Measurements from ENCODE around the gene RPP40. TPM values are rescaled to one million over a fixed set of nuclear protein-coding genes. Genes with fewer than 3 reads are reported as not detected.

Gene RPP40
- total RNA-seq, 2 donors from 2014 or later, result 8.4 to 9.0 TPM

DNA sequence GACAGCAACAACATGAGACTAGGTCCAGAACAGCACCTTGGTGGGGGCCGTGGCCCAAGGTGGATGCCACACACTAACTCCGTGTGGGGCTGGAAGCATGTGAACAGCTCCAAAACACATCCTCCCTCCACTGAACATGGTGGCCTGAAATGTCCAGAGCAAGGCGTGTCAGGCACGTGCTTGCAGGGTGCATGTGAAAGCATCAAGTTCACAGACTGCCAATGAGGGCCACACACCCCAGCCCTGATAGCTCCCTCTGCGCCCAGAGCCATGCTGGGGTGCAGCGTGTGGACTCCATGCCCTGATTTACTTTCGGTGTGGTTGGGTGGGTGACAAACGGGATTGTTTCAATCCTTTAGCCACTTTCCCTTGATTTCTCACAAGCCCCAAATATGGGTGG is 20.1 kb upstream of the RPP40 start:
- Mint-ChIP-seq H3K9me3 (no peaks in the 10 kb centered on the region), H3K27ac (no peak overlapping the region), H3K27me3 (ENCODE audit: insufficient read depth) (peaks cover 6% of the 10 kb centered on the region), H3K4me3 (no peak overlapping the region), H3K4me1 (peaks cover 7% of the 10 kb centered on the region), H3K36me3 (ENCODE audit: low read depth) (no peaks in the 10 kb centered on the region)
- Histone ChIP-seq H3K27me3 (ENCODE audit: control insufficient read depth, insufficient read depth, low read length, poor library complexity, severe bottlenecking) (no peaks in the 10 kb centered on the region), H3K4me1 (ENCODE audit: control insufficient read depth, insufficient read depth, low read length) (peaks cover 3% of the 10 kb centered on the region), H3K9me3 (ENCODE audit: control insufficient read depth, low read length) (no peaks in the 10 kb centered on the region), H3K9ac (ENCODE audit: extremely low read depth, low read length, poor library complexity, severe bottlenecking) (no peak overlapping the region), H3K27ac (ENCODE audit: low read depth, low read length) (no peak overlapping the region), H3K36me3 (ENCODE audit: control insufficient read depth, insufficient read depth, low read length) (no peaks in the 10 kb centered on the region), H3K4me3 (ENCODE audit: low read length) (no peak overlapping the region)
- WGBS, 2 experiments (ENCODE audit: insufficient coverage in 1 of 2, insufficient read length in 1 of 2), result 93 to 100% methylated on average over 6 to 8 of the region's 8 CpGs
- no peak for DNase-seq
- TF ChIP-seq, protein P1, sequence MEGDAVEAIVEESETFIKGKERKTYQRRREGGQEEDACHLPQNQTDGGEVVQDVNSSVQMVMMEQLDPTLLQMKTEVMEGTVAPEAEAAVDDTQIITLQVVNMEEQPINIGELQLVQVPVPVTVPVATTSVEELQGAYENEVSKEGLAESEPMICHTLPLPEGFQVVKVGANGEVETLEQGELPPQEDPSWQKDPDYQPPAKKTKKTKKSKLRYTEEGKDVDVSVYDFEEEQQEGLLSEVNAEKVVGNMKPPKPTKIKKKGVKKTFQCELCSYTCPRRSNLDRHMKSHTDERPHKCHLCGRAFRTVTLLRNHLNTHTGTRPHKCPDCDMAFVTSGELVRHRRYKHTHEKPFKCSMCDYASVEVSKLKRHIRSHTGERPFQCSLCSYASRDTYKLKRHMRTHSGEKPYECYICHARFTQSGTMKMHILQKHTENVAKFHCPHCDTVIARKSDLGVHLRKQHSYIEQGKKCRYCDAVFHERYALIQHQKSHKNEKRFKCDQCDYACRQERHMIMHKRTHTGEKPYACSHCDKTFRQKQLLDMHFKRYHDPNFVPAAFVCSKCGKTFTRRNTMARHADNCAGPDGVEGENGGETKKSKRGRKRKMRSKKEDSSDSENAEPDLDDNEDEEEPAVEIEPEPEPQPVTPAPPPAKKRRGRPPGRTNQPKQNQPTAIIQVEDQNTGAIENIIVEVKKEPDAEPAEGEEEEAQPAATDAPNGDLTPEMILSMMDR (conservative IDR thresholded peaks at IDR 0.05), result no peak

DNA sequence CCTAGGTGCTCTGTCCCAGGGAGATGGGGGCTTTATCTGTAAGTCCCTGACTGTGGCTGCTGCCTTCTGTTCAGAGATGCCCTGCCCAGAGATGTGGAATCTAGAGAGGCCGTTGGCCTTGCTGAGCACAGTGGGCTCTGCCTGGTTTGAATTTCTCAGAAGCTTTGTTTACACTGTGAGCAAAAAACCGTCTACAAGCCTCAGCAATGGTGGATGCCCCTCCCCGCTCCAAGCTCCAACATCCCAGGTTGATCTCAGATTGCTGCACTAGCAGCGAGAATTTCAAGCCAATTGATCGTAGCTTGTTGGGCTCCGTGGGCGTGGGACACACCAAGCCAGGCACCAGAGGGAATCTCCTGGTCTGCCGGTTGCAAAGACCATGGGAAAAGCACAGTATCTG is 16.3 kb upstream of the RPP40 start:
- 88 to 97% methylated on average over 5 to 8 of the region's 8 CpGs for WGBS, 2 experiments (ENCODE audit: insufficient coverage in 1 of 2, insufficient read length in 1 of 2)
- DNase-seq, result no peak
- H3K36me3 Mint-ChIP-seq (ENCODE audit: low read depth), result no peaks in the 10 kb centered on the region
- no peaks in the 10 kb centered on the region for H3K4me1 ChIP-seq (ENCODE audit: control insufficient read depth, insufficient read depth, low read length)
- TF ChIP-seq, protein P1 (conservative IDR thresholded peaks at IDR 0.05), result no peak
- no peaks in the 10 kb centered on the region for H3K9me3 Mint-ChIP-seq
- no peak overlapping the region for H3K4me3 Mint-ChIP-seq
- H3K27ac Mint-ChIP-seq, result no peak overlapping the region
- H3K9ac ChIP-seq (ENCODE audit: extremely low read depth, low read length, poor library complexity, severe bottlenecking), result no peak overlapping the region
- H3K4me3 ChIP-seq (ENCODE audit: low read length), result no peak overlapping the region
- H3K9me3 ChIP-seq (ENCODE audit: control insufficient read depth, low read length), result no peaks in the 10 kb centered on the region
- no peaks in the 10 kb centered on the region for H3K27me3 ChIP-seq (ENCODE audit: control insufficient read depth, insufficient read depth, low read length, poor library complexity, severe bottlenecking)
- H3K4me1 Mint-ChIP-seq, result no peaks in the 10 kb centered on the region
- no peaks in the 10 kb centered on the region for H3K36me3 ChIP-seq (ENCODE audit: control insufficient read depth, insufficient read depth, low read length)
- peaks cover 21% of the 10 kb centered on the region for H3K27me3 Mint-ChIP-seq (ENCODE audit: insufficient read depth)
- H3K27ac ChIP-seq (ENCODE audit: low read depth, low read length), result no peak overlapping the region

DNA sequence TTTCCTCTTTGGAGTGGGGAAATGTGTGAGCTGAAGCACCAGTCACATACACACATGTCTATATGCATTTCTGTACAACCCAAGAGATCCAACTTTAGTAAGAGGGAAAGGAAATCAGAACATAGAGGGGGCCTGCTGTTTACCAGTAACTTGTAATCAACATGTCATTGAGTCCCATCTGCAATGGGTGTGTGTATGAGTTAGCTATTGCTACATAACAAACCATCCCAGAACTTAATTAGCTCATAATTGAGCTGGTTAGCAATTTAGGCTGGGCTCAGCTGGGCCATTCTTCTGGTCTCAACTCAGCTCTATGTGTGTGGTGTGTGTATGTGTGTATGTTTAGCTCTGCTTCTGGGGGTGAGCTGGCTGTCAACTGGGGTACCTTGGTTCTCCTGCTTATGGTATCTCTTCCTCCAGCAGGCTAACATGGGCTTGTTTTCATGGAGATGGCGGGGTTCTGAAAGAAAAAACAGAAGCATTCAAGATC is 10.3 kb upstream of the RPP40 start:
- no peak overlapping the region for H3K4me3 ChIP-seq (ENCODE audit: low read length)
- TF ChIP-seq, protein P1 (conservative IDR thresholded peaks at IDR 0.05), result no peak

More for the DNA sequence above, 10.3 kb upstream of the RPP40 start:
- Mint-ChIP-seq H3K27me3 (ENCODE audit: insufficient read depth) (peaks cover 19% of the 10 kb centered on the region), H3K36me3 (ENCODE audit: low read depth) (no peaks in the 10 kb centered on the region), H3K4me3 (no peak overlapping the region), H3K4me1 (no peaks in the 10 kb centered on the region), H3K27ac (no peak overlapping the region), H3K9me3 (no peaks in the 10 kb centered on the region)
- DNase-seq, result no peak
- Histone ChIP-seq H3K4me1 (ENCODE audit: control insufficient read depth, insufficient read depth, low read length) (no peaks in the 10 kb centered on the region), H3K9ac (ENCODE audit: extremely low read depth, low read length, poor library complexity, severe bottlenecking) (no peak overlapping the region), H3K9me3 (ENCODE audit: control insufficient read depth, low read length) (no peaks in the 10 kb centered on the region), H3K27ac (ENCODE audit: low read depth, low read length) (no peak overlapping the region), H3K27me3 (ENCODE audit: control insufficient read depth, insufficient read depth, low read length, poor library complexity, severe bottlenecking) (no peaks in the 10 kb centered on the region), H3K36me3 (ENCODE audit: control insufficient read depth, insufficient read depth, low read length) (no peaks in the 10 kb centered on the region)
- WGBS, 2 experiments (ENCODE audit: insufficient coverage in 1 of 2, insufficient read length in 1 of 2), result 97 to 100% methylated on average over 1 of the region's 1 CpG
